ENCODE results near the gene BACE2.

BACE2 gene

DNA sequence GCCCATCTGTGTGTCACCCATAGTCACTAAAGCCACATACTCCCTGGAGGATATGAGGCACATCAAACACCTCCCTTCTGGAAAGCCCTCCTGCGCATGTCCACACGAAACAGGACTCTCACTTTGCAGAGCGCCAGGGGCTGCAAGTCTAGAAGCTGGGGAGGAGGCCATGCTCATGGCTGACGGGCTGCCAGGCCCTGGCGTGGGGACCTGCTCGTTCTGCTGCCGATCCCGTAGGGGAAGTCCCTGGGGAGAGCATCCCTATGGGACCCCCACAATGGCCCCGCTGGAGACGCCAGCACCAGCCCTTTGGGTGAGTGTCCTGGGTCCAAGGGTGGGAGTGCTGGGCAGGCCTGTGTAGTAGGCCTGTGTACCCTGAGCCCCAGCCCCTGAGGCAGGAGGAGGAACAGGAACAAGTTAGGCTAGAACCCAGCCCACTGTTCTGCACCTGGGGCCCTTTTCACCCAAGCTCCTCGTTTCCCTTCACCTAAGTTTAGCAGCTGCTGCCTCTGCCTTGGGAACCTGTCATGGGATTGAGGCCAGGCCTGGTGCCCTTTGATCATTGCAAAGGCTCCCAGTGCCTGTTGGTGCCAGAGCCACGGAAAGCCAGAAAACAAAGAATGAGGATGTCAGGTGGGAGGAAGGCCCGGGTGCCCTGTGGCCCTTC is 158.6 kb downstream of the BACE2 start:
- no peak for DNase-seq

DNA sequence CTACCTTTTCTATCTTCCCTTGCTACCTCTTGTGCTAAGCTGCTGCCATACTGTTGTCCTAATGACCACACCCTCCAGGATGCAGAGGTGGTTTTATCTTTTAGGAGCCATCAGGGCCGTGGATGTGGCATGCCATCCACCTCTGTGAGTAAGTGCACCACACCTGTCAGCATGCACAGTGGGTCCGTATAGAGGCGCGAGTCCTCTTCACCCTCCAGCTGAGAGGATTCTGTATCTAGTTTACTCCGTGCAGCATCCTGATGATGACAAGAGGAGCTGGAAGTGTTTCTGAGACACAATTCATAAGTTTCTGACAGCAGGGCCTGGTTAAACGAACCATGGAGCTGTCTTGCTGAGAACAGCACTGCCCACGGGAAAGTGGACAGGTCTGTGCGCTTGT is 159.8 kb downstream of the BACE2 start:
- no peak for DNase-seq

DNA sequence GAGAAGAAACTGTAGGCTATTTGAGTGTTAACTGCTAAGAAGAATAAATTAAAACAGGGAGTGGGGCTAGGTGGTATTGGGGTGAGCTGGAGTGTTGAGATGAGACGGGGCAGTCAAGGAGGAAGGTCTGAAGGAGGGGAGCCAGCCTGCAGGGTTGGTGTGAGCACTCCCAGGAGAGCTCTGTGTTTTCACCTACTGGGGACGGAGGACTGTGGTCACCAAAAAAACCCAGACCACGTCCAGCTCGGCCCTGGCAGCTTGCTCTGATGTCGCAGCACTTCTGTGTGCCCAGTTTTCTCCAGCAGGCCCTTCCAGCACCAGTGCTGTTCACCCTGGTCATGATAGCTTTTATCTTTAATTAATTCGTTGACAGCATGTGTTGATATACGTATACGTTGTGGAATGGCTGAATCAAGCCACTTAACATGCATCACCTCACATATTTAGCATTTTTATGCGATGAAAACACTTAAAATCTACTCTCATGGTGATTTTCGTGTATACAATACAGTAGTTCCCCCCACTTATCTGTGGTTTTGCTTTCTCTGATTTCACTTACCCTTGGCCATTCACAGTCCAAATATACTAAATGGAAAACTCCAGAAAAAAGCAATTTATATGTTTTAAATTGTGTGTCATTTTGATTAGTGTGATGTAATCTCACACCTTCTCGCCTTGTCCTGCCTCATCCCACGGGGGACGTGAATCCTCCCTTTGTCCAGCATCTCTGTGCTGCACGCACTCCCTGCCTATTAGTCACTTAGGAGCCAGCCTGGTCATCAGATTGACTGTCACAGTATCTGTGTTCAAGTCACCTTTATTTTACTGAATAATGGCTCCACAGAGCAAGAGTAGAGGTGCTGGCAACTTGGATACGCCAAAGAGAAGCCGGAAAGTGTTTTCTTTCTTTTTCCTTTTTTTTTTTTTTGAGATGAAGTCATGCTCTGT is 161.0 kb downstream of the BACE2 start:
- DNase-seq, result no peak
